Peyer's patch (tissue), 4 donors: Measurements from ENCODE around the gene PLXNA2. TPM values are rescaled to one million over a fixed set of nuclear protein-coding genes. Genes with fewer than 3 reads are reported as not detected.
A peak's percentile ranks its signal among the peaks of the same experiment; 100 is the strongest.

Experiments used
- DNase-seq, 3 donors: peaks; one replicate each; pipeline ENCODE4 v3.0.0-alpha.2; 2017 to 2019
- H3K27ac ChIP-seq, 4 donors: fragments of 200-600 bp; sonication (generic); one replicate each; pipeline ENCODE4 v1.5.1; 2016 to 2019
- H3K27me3 ChIP-seq, 2 donors: fragments of 200-600 bp; sonication (generic); one replicate each; pipeline ENCODE4 v1.5.1; 2019
- H3K36me3 ChIP-seq, 3 donors: fragments of 200-600 bp; sonication (generic); one replicate each; pipeline ENCODE4 v1.5.1; 2016 to 2019
- H3K4me1 ChIP-seq, 4 donors: fragments of 200-600 bp; sonication (generic); one replicate each; pipeline ENCODE4 v1.5.1; 2016 to 2019
- H3K4me3 ChIP-seq, 4 donors: fragments of 200-600 bp; sonication (generic); 1 replicate in 3 of 4; 2 replicates in 1 of 4; pipeline ENCODE4 v1.5.1; 2016 to 2019; ENCODE audit warnings: mild to moderate bottlenecking in 1 of 4
- H3K9me3 ChIP-seq, 4 donors: fragments of 200-600 bp; sonication (generic); one replicate each; pipeline ENCODE4 v1.5.1; 2016 to 2019; ENCODE audit warnings: mild to moderate bottlenecking in 1 of 4
- CTCF ChIP-seq, 6 experiments: fragments of 450-650 bp in 4 of 6; fragments of 200-600 bp in 2 of 6; sonication (generic) in 1 of 6; IDR thresholded peaks; one replicate each; pipeline ENCODE4 v1.5.1; 2017 to 2019; ENCODE audit warnings: antibody characterized with exemption in 6 of 6, mild to moderate bottlenecking in 3 of 6, moderate library complexity in 1 of 6
- POLR2A ChIP-seq, 2 donors: fragments of 450-650 bp; IDR thresholded peaks; one replicate each; pipeline ENCODE4 v1.5.1; 2017; ENCODE audit warnings: antibody characterized with exemption in 2 of 2, mild to moderate bottlenecking in 2 of 2, moderate library complexity in 2 of 2
- total RNA-seq, 4 donors: library from RNA; depleted of rRNA; stranded (reverse); fragments of >200 nt; gene quantifications; one replicate each; pipeline ENCODE4 v1.1.0, GENCODE V29; 2016

The PLXNA2 gene
- total RNA-seq, 4 donors from 2014 or later = 51.5 to 70.2 (median 62.5) TPM

- H3K4me1 ChIP-seq = peaks cover 0 to 23% (median 1%) of the 10 kb centered on the region in 4 donors
- H3K9me3 ChIP-seq = no peaks in the 10 kb centered on the region
- peaks cover 0 to 49% (median 0%) of the 10 kb centered on the region in 3 donors for H3K36me3 ChIP-seq
- no peak for TF ChIP-seq CTCF (IDR thresholded peaks at IDR 0.05)
- no peak for TF ChIP-seq POLR2A (IDR thresholded peaks at IDR 0.05)
- H3K27me3 ChIP-seq = no peaks in the 10 kb centered on the region
- no peak overlapping the region for H3K4me3 ChIP-seq
- DNase-seq = no peak
- H3K27ac ChIP-seq = peak overlapping the region; percentile 31 to 74 (median 60)
These were observed 213.7 kb downstream of the PLXNA2 start for GRCh38 chr1:208030288-208031091.

GRCh38 chr1:208029381-208030287 lies 214.6 kb downstream of the PLXNA2 start:
- no peak overlapping the region for H3K4me3 ChIP-seq
- DNase-seq = no peak
- H3K36me3 ChIP-seq = peaks cover 0 to 49% (median 0%) of the 10 kb centered on the region in 3 donors
- peak overlapping the region; percentile 62 to 74 (median 62) for H3K27ac ChIP-seq
- no peaks in the 10 kb centered on the region for H3K9me3 ChIP-seq
- H3K4me1 ChIP-seq = peaks cover 0 to 23% (median 1%) of the 10 kb centered on the region in 4 donors
- TF ChIP-seq CTCF (IDR thresholded peaks at IDR 0.05) (no peak), POLR2A (IDR thresholded peaks at IDR 0.05) (no peak)
- H3K27me3 ChIP-seq = no peaks in the 10 kb centered on the region

- Histone ChIP-seq H3K4me3 (no peak overlapping the region), H3K27ac (peak overlapping the region in 2 of 4 donors; percentile 39 to 74), H3K9me3 (no peaks in the 10 kb centered on the region), H3K27me3 (no peaks in the 10 kb centered on the region), H3K4me1 (peaks cover 0 to 23% (median 1%) of the 10 kb centered on the region in 4 donors), H3K36me3 (peaks cover 0 to 39% (median 0%) of the 10 kb centered on the region in 3 donors)
- no peak for TF ChIP-seq CTCF (IDR thresholded peaks at IDR 0.05)
- no peak for TF ChIP-seq POLR2A (IDR thresholded peaks at IDR 0.05)
- no peak for DNase-seq
These were observed 215.7 kb downstream of the PLXNA2 start for GRCh38 chr1:208028526-208028925.

GRCh38 chr1:208027861-208028260 lies 216.3 kb downstream of the PLXNA2 start:
- H3K36me3 ChIP-seq = peaks cover 0 to 32% (median 0%) of the 10 kb centered on the region in 3 donors

More at GRCh38 chr1:208027861-208028260, 216.3 kb downstream of the PLXNA2 start:
- Histone ChIP-seq H3K4me1 (peaks cover 0 to 23% (median 1%) of the 10 kb centered on the region in 4 donors), H3K9me3 (no peaks in the 10 kb centered on the region), H3K27me3 (no peaks in the 10 kb centered on the region), H3K27ac (peak overlapping the region in 1 of 4 donors; percentile 74), H3K4me3 (no peak overlapping the region)
- TF ChIP-seq CTCF (IDR thresholded peaks at IDR 0.05) (no peak), POLR2A (IDR thresholded peaks at IDR 0.05) (no peak)
- DNase-seq = no peak
